Measurements from ENCODE around the gene MEOX1. TPM values are rescaled to one million over a fixed set of nuclear protein-coding genes. Genes with fewer than 3 reads are reported as not detected.

Gene MEOX1
- total and polyA plus RNA-seq, 2 of the 13 experiments (the other 11 are each of a cell fraction or from before 2014, with no cell fraction given): not detected

- TF ChIP-seq ZNF383 (CRISPR knock-in tag; IDR thresholded peaks at IDR 0.05; ENCODE audit: borderline replicate concordance) (no peak), ZNF746 (CRISPR knock-in tag; IDR thresholded peaks at IDR 0.05) (no peak), ZMYM2 (CRISPR knock-in tag; IDR thresholded peaks at IDR 0.05) (no peak), TARDBP (CRISPR knock-in tag; IDR thresholded peaks at IDR 0.05) (peak; percentile 38; the same call in 1 of the 2 replicates), SUZ12 (IDR thresholded peaks at IDR 0.05; ENCODE audit: low read depth, low read length) (no peak), SMARCC2 (IDR thresholded peaks at IDR 0.05) (no peak), PAF1 (CRISPR knock-in tag; IDR thresholded peaks at IDR 0.05) (no peak), ZNF512 (CRISPR knock-in tag; IDR thresholded peaks at IDR 0.05) (no peak), HMG20A (CRISPR knock-in tag; IDR thresholded peaks at IDR 0.05; ENCODE audit: borderline replicate concordance) (no peak), SKI (IDR thresholded peaks at IDR 0.05; ENCODE audit: partially characterized antibody) (no peak), NFATC3 (CRISPR knock-in tag; IDR thresholded peaks at IDR 0.05) (no peak), ATF2 (CRISPR knock-in tag; IDR thresholded peaks at IDR 0.05) (no peak), RARA (CRISPR knock-in tag; IDR thresholded peaks at IDR 0.05) (no peak), MTERF4 (CRISPR knock-in tag; IDR thresholded peaks at IDR 0.05) (no peak), TCF12 (IDR thresholded peaks at IDR 0.05) (no peak), TCF12 (CRISPR knock-in tag; IDR thresholded peaks at IDR 0.05) (no peak), ZNF839 (CRISPR knock-in tag; IDR thresholded peaks at IDR 0.05; ENCODE audit: borderline replicate concordance) (no peak), ZNF468 (CRISPR knock-in tag; IDR thresholded peaks at IDR 0.05) (no peak)
Observed at GRCh38 chr17:43694081-43694870, 32.6 kb upstream of the MEOX1 start (continued).
